ENCODE results near the gene PTPA.

GRCh38 chr9:129137292-129138143, 26.3 kb downstream of the PTPA start:
- TF ChIP-seq CTCF (IDR thresholded peaks at IDR 0.05), result no peak
- no peak for TF ChIP-seq POLR2AphosphoS5 (IDR thresholded peaks at IDR 0.05)
